GM18873 (cell line): ENCODE measurements around the gene ARHGAP26.
"Not testable (repeated sequence)": the region's sequence is repeated elsewhere in the genome, so short reads cannot be mapped to it uniquely, and the experiment has no call there.

Experiments
- ATAC-seq: cut with Tn5 transposase; IDR thresholded peaks from one replicate; pipeline ENCODE4 v1.9.1; 2021; ENCODE audit warnings: mild to moderate bottlenecking, moderate library complexity, moderate number of reproducible peaks; ENCODE audit not compliant: unreplicated experiment, low FRiP score

ARHGAP26 gene

GRCh38 chr5:143182901-143183820 is 413.0 kb downstream of the ARHGAP26 start:
- peak; percentile 72 for ATAC-seq

GRCh38 chr5:143183989-143184388 is 413.8 kb downstream of the ARHGAP26 start:
- ATAC-seq = no peak

GRCh38 chr5:143186623-143187022 is 416.4 kb downstream of the ARHGAP26 start:
- no peak for ATAC-seq

- no peak for ATAC-seq
Measured at GRCh38 chr5:143187495-143187894, 417.3 kb downstream of the ARHGAP26 start.

- ATAC-seq = no peak
Measured at GRCh38 chr5:143188083-143188482, 417.9 kb downstream of the ARHGAP26 start.

GRCh38 chr5:143188692-143189091 is 418.5 kb downstream of the ARHGAP26 start:
- ATAC-seq = no peak

GRCh38 chr5:143190260-143190810 is 420.2 kb downstream of the ARHGAP26 start:
- no peak for ATAC-seq

- ATAC-seq = no peak
Measured at GRCh38 chr5:143191720-143192119, 421.5 kb downstream of the ARHGAP26 start.

- no peak for ATAC-seq
Measured at GRCh38 chr5:143192191-143192900, 422.2 kb downstream of the ARHGAP26 start.

GRCh38 chr5:143194206-143194605 is 424.0 kb downstream of the ARHGAP26 start:
- ATAC-seq = no peak

- no peak for ATAC-seq
Measured at GRCh38 chr5:143194713-143195112, 424.5 kb downstream of the ARHGAP26 start.

GRCh38 chr5:143195491-143195890 is 425.3 kb downstream of the ARHGAP26 start:
- ATAC-seq = no peak

- ATAC-seq = no peak
Measured at GRCh38 chr5:143196601-143197259, 426.6 kb downstream of the ARHGAP26 start.

GRCh38 chr5:143197260-143197656 is 427.1 kb downstream of the ARHGAP26 start:
- no peak for ATAC-seq

- ATAC-seq = no peak
Measured at GRCh38 chr5:143198332-143198731, 428.2 kb downstream of the ARHGAP26 start.

- ATAC-seq = no peak
Measured at GRCh38 chr5:143199161-143199560, 429.0 kb downstream of the ARHGAP26 start.

- no peak for ATAC-seq
Measured at GRCh38 chr5:143199843-143200242, 429.7 kb downstream of the ARHGAP26 start.

GRCh38 chr5:143200781-143201398 is 430.7 kb downstream of the ARHGAP26 start:
- no peak for ATAC-seq

- ATAC-seq = no peak
Measured at GRCh38 chr5:143201589-143201988, 431.4 kb downstream of the ARHGAP26 start.

GRCh38 chr5:143203301-143203956 is 433.3 kb downstream of the ARHGAP26 start:
- not testable (repeated sequence) for ATAC-seq
